ENCODE data around the gene IFIT5. TPM values are rescaled to one million over a fixed set of nuclear protein-coding genes. Genes with fewer than 3 reads are reported as not detected.
"Not testable (repeated sequence)": the region's sequence is repeated elsewhere in the genome, so short reads cannot be mapped to it uniquely, and the experiment has no call there.

Gene IFIT5
- total and polyA plus RNA-seq, 8 donors: 14.0 to 26.3 (median 18.0) TPM

- TF ChIP-seq CTCF (IDR thresholded peaks at IDR 0.05): no peak
- Histone ChIP-seq H3K4me3 (no peak overlapping the region), H3K4me1 (peaks cover 0 to 2% of the 10 kb centered on the region in 2 donors), H3K27ac (no peak overlapping the region), H3K27me3 (no peaks in the 10 kb centered on the region), H3K9me3 (no peaks in the 10 kb centered on the region), H3K36me3 (peaks cover 0 to 18% of the 10 kb centered on the region in 2 donors)
- ATAC-seq (no peak), DNase-seq (no peak)
- intact Hi-C loops (cut with DNase I): no loop called here
Observed at GRCh38 chr10:89403043-89403442, 11.3 kb upstream of the IFIT5 start.

- Histone ChIP-seq H3K27ac (no peak overlapping the region), H3K36me3 (peaks cover 0 to 18% of the 10 kb centered on the region in 2 donors), H3K27me3 (no peaks in the 10 kb centered on the region), H3K9me3 (no peaks in the 10 kb centered on the region), H3K4me1 (no peaks in the 10 kb centered on the region), H3K4me3 (no peak overlapping the region)
- no peak for TF ChIP-seq CTCF (IDR thresholded peaks at IDR 0.05)
- DNase-seq (peak in 3 of 4 donors; percentile 53 to 74 (median 54)), ATAC-seq (peak; percentile 81)
- intact Hi-C loops (cut with DNase I): no loop called here
Observed at GRCh38 chr10:89404104-89405047, 10.0 kb upstream of the IFIT5 start.

- H3K4me1 ChIP-seq; ATAC-seq; H3K27me3 ChIP-seq; DNase-seq; intact Hi-C loops (cut with DNase I); H3K27ac ChIP-seq; H3K9me3 ChIP-seq; H3K4me3 ChIP-seq: not testable (repeated sequence)
- peaks cover 0 to 18% of the 10 kb centered on the region in 2 donors for H3K36me3 ChIP-seq
Observed at GRCh38 chr10:89406178-89406577, 8.2 kb upstream of the IFIT5 start.

DNA sequence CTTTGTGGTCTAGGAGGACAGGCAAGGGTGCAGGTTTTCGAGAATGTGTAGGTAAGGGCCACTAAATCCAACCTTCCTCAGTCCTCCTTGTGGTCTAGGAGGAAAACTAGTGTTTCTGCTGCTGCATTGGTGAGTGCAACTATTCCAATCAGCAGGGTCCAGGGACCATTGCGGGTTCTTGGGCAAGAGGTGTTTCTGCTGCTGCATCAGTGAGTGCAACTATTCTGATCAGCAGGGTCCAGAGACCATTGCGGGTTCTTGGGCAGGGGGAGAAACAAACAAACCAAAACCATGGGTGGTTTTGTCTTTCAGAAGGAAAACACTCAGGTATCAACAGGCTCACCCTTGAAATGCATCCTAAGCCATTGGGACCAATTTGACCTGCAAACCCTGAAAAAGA is 6.6 kb upstream of the IFIT5 start:
- H3K4me1 ChIP-seq; H3K27me3 ChIP-seq; H3K4me3 ChIP-seq; ATAC-seq; intact Hi-C loops (cut with DNase I); H3K27ac ChIP-seq; DNase-seq; H3K9me3 ChIP-seq: not testable (repeated sequence)
- H3K36me3 ChIP-seq: peaks cover 0 to 12% of the 10 kb centered on the region in 2 donors

DNA sequence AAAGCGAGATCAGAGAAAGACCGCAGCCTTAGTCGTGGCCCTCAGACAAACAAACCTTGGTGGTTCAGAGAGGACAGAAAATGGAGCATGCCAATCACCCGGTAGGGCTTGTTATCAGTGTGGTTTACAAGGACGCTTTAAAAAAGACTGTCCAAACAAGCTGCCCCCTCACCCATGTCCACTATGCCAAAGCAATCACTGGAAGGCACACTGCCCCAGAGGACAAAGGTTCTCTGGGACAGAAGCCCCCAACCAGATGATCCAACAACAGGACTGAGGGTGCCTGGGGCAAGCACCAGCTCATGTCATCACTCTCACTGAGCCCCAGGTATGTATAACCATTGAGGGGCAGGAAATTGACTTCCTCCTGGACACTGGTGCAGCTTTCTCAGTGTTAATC is 5.1 kb upstream of the IFIT5 start:
- DNase-seq; H3K36me3 ChIP-seq; H3K27me3 ChIP-seq; H3K27ac ChIP-seq; ATAC-seq; H3K4me1 ChIP-seq; H3K9me3 ChIP-seq; intact Hi-C loops (cut with DNase I); H3K4me3 ChIP-seq: not testable (repeated sequence)

DNA sequence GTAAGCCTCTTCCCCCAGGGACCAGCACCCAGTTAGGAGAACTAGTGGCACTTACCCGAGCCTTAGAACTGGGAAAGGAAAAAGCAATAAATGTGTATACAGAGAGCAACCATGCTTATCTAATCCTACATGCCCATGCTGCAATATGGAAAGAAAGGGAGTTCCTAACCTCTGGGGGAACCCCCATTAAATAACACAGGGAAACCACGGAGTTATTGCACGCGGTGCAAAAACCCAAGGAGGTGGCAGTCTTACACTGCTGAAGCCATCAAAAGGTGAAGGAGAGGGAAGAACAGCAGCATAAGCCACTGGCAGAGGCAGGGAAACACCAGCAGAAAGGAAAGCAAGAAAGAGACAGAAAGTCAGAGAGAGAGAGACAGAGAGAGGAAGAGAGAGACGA is 3.8 kb upstream of the IFIT5 start:
- ATAC-seq; H3K27me3 ChIP-seq; intact Hi-C loops (cut with DNase I); H3K4me3 ChIP-seq; DNase-seq; H3K36me3 ChIP-seq; H3K9me3 ChIP-seq; H3K27ac ChIP-seq: not testable (repeated sequence)
- peaks cover 2 to 10% of the 10 kb centered on the region in 2 donors for H3K4me1 ChIP-seq

GRCh38 chr10:89411135-89411534 is 3.2 kb upstream of the IFIT5 start:
- intact Hi-C loops (cut with DNase I); H3K27me3 ChIP-seq; DNase-seq; ATAC-seq; H3K9me3 ChIP-seq; H3K36me3 ChIP-seq; H3K4me3 ChIP-seq; H3K27ac ChIP-seq: not testable (repeated sequence)
- H3K4me1 ChIP-seq: peaks cover 7 to 16% of the 10 kb centered on the region in 2 donors

GRCh38 chr10:89412276-89412675 is 2.1 kb upstream of the IFIT5 start:
- intact Hi-C loops (cut with DNase I); H3K36me3 ChIP-seq; ATAC-seq; H3K4me3 ChIP-seq; H3K27me3 ChIP-seq; H3K9me3 ChIP-seq; H3K27ac ChIP-seq; DNase-seq: not testable (repeated sequence)
- H3K4me1 ChIP-seq: peaks cover 14 to 28% of the 10 kb centered on the region in 2 donors
